NCI-H1105 treated with DMSO at 0.1 percent for 48 hours (cell line): ENCODE results near the gene CPPED1.
"Not testable (repeated sequence)": the region's sequence is repeated elsewhere in the genome, so short reads cannot be mapped to it uniquely, and the experiment has no call there.

Source experiments
- DNase-seq: peaks from one replicate; lab custom pipeline; 2025; lab: John Stamatoyannopoulos, UW

The CPPED1 gene

GRCh38 chr16:12801511-12802042, 2.1 kb downstream of the CPPED1 start:
- no peak for DNase-seq

- no peak for DNase-seq
Measured at GRCh38 chr16:12800817-12801216, 2.9 kb downstream of the CPPED1 start.

GRCh38 chr16:12799996-12800395, 3.7 kb downstream of the CPPED1 start:
- DNase-seq: not testable (repeated sequence)

GRCh38 chr16:12798846-12799245, 4.8 kb downstream of the CPPED1 start:
- DNase-seq: no peak

- no peak for DNase-seq
Measured at GRCh38 chr16:12798171-12798570, 5.5 kb downstream of the CPPED1 start.

- no peak for DNase-seq
Measured at GRCh38 chr16:12796498-12796897, 7.2 kb downstream of the CPPED1 start.

GRCh38 chr16:12794486-12795387, 8.9 kb downstream of the CPPED1 start:
- no peak for DNase-seq

GRCh38 chr16:12793865-12794240, 9.8 kb downstream of the CPPED1 start:
- DNase-seq: no peak

- no peak for DNase-seq
Measured at GRCh38 chr16:12793120-12793864, 10.4 kb downstream of the CPPED1 start.

- DNase-seq: not testable (repeated sequence)
Measured at GRCh38 chr16:12792528-12792927, 11.2 kb downstream of the CPPED1 start.

- DNase-seq: no peak
Measured at GRCh38 chr16:12791340-12791739, 12.3 kb downstream of the CPPED1 start.

- DNase-seq: no peak
Measured at GRCh38 chr16:12788758-12789157, 14.9 kb downstream of the CPPED1 start.

GRCh38 chr16:12786081-12786480, 17.6 kb downstream of the CPPED1 start:
- no peak for DNase-seq

- DNase-seq: no peak
Measured at GRCh38 chr16:12784076-12784475, 19.6 kb downstream of the CPPED1 start.

GRCh38 chr16:12781777-12782176, 21.9 kb downstream of the CPPED1 start:
- DNase-seq: no peak

- no peak for DNase-seq
Measured at GRCh38 chr16:12780467-12780866, 23.2 kb downstream of the CPPED1 start.

GRCh38 chr16:12778726-12779125, 25.0 kb downstream of the CPPED1 start:
- DNase-seq: no peak

GRCh38 chr16:12775656-12776236, 27.9 kb downstream of the CPPED1 start:
- DNase-seq: no peak

- no peak for DNase-seq
Measured at GRCh38 chr16:12773221-12773620, 30.5 kb downstream of the CPPED1 start.

- no peak for DNase-seq
Measured at GRCh38 chr16:12771341-12771798, 32.3 kb downstream of the CPPED1 start.

GRCh38 chr16:12769525-12769924, 34.2 kb downstream of the CPPED1 start:
- no peak for DNase-seq

- DNase-seq: no peak
Measured at GRCh38 chr16:12767897-12768296, 35.8 kb downstream of the CPPED1 start.
